Choroid plexus epithelial cell (primary cell): ENCODE measurements around the gene TBX19.
A peak's percentile ranks its signal among the peaks of the same experiment; 100 is the strongest.

Source experiments
- DNase-seq: peaks from one replicate; pipeline ENCODE4 v3.0.0-alpha.2; 2010; ENCODE audit warnings: low read depth
- H3K4me3 ChIP-seq: 2 replicates; pipeline ENCODE4 v1.5.1; 2011; ENCODE audit warnings: low read depth, mild to moderate bottlenecking, control low read depth, low read length, moderate library complexity
- CTCF ChIP-seq: conservative IDR thresholded peaks from 2 replicates; pipeline ENCODE4 v1.5.1; 2011; ENCODE audit warnings: low read depth, mild to moderate bottlenecking, control low read depth, inconsistent platforms, low read length, moderate library complexity

Gene TBX19

GRCh38 chr1:168330285-168330684 is 49.6 kb downstream of the TBX19 start:
- no peak for DNase-seq
- TF ChIP-seq CTCF, result no peak

GRCh38 chr1:168331569-168331968 is 50.9 kb downstream of the TBX19 start:
- no peak overlapping the region for H3K4me3 ChIP-seq
- no peak for DNase-seq
- TF ChIP-seq CTCF, result no peak

More at GRCh38 chr1:168330285-168330684, 49.6 kb downstream of the TBX19 start:
- no peak overlapping the region for H3K4me3 ChIP-seq

- TF ChIP-seq CTCF, result no peak
- DNase-seq, result no peak
- H3K4me3 ChIP-seq, result no peak overlapping the region
Measured at GRCh38 chr1:168333562-168334276, 53.0 kb downstream of the TBX19 start.

GRCh38 chr1:168335500-168335899 is 54.8 kb downstream of the TBX19 start:
- H3K4me3 ChIP-seq, result no peak overlapping the region
- TF ChIP-seq CTCF, result no peak
- peak; percentile 13 for DNase-seq

- DNase-seq, result no peak
- no peak for TF ChIP-seq CTCF
- H3K4me3 ChIP-seq, result no peak overlapping the region
Measured at GRCh38 chr1:168338589-168339503, 58.2 kb downstream of the TBX19 start.

- DNase-seq, result no peak
- no peak overlapping the region for H3K4me3 ChIP-seq
- TF ChIP-seq CTCF, result no peak
Measured at GRCh38 chr1:168340781-168341482, 60.3 kb downstream of the TBX19 start.
